LHCN-M2 (cell line): ENCODE data around the gene ADGRG1. TPM values are rescaled to one million over a fixed set of nuclear protein-coding genes. Genes with fewer than 3 reads are reported as not detected.
A peak's percentile ranks its signal among the peaks of the same experiment; 100 is the strongest.

Experiments used
- DNase-seq: peaks from one replicate; pipeline ENCODE4 v3.0.0-alpha.2; 2012; ENCODE audit warnings: low read depth
- total RNA-seq: library from RNA; depleted of rRNA; stranded (reverse); fragments of >200 nt; gene quantifications from 2 replicates; pipeline ENCODE4 v1.2.3, GENCODE V29; 2014

The ADGRG1 gene
- total RNA-seq, 1 experiment from 2014 or later = 5.5 TPM

- no peak for DNase-seq
Observed at GRCh38 chr16:57606147-57606846, 22.1 kb upstream of the ADGRG1 start.

GRCh38 chr16:57606847-57607501 is 21.5 kb upstream of the ADGRG1 start:
- no peak for DNase-seq

- DNase-seq = no peak
Observed at GRCh38 chr16:57607676-57608461, 20.6 kb upstream of the ADGRG1 start.

GRCh38 chr16:57608462-57609113 is 19.8 kb upstream of the ADGRG1 start:
- DNase-seq = no peak

- peak; percentile 61 for DNase-seq
Observed at GRCh38 chr16:57609541-57610401, 18.7 kb upstream of the ADGRG1 start.

GRCh38 chr16:57610611-57611010 is 17.8 kb upstream of the ADGRG1 start:
- DNase-seq = no peak

- no peak for DNase-seq
Observed at GRCh38 chr16:57611181-57611580, 17.2 kb upstream of the ADGRG1 start.

GRCh38 chr16:57611706-57612105 is 16.7 kb upstream of the ADGRG1 start:
- DNase-seq = no peak

GRCh38 chr16:57612494-57612893 is 15.9 kb upstream of the ADGRG1 start:
- DNase-seq = no peak

GRCh38 chr16:57613514-57613913 is 14.9 kb upstream of the ADGRG1 start:
- no peak for DNase-seq

GRCh38 chr16:57614536-57614935 is 13.9 kb upstream of the ADGRG1 start:
- peak; percentile 34 for DNase-seq

GRCh38 chr16:57614944-57615343 is 13.5 kb upstream of the ADGRG1 start:
- DNase-seq = no peak

- DNase-seq = no peak
Observed at GRCh38 chr16:57615813-57616212, 12.6 kb upstream of the ADGRG1 start.

GRCh38 chr16:57616241-57616640 is 12.2 kb upstream of the ADGRG1 start:
- DNase-seq = no peak

GRCh38 chr16:57616876-57617275 is 11.6 kb upstream of the ADGRG1 start:
- DNase-seq = no peak

GRCh38 chr16:57617604-57618111 is 10.8 kb upstream of the ADGRG1 start:
- DNase-seq = no peak

GRCh38 chr16:57618296-57619132 is 9.9 kb upstream of the ADGRG1 start:
- no peak for DNase-seq

- no peak for DNase-seq
Observed at GRCh38 chr16:57619133-57619605, 9.3 kb upstream of the ADGRG1 start.

GRCh38 chr16:57619606-57620334 is 8.7 kb upstream of the ADGRG1 start:
- no peak for DNase-seq
